GM23248 (cell line): ENCODE data around the gene KRT80.

Experiments
- EZH2 ChIP-seq: fragments of 200-600 bp; sonication (generic); IDR thresholded peaks from 2 replicates; pipeline ENCODE4 v1.6.1; 2018; ENCODE audit warnings: antibody characterized with exemption, mild to moderate bottlenecking; ENCODE audit not compliant: insufficient read depth, poor library complexity, severe bottlenecking
- EZH2phosphoT487 ChIP-seq: fragments of 200-600 bp; sonication (generic); IDR thresholded peaks from 2 replicates; pipeline ENCODE4 v1.6.1; 2018; ENCODE audit warnings: antibody characterized with exemption, moderate library complexity, mild to moderate bottlenecking, low read depth; ENCODE audit not compliant: insufficient read depth

DNA sequence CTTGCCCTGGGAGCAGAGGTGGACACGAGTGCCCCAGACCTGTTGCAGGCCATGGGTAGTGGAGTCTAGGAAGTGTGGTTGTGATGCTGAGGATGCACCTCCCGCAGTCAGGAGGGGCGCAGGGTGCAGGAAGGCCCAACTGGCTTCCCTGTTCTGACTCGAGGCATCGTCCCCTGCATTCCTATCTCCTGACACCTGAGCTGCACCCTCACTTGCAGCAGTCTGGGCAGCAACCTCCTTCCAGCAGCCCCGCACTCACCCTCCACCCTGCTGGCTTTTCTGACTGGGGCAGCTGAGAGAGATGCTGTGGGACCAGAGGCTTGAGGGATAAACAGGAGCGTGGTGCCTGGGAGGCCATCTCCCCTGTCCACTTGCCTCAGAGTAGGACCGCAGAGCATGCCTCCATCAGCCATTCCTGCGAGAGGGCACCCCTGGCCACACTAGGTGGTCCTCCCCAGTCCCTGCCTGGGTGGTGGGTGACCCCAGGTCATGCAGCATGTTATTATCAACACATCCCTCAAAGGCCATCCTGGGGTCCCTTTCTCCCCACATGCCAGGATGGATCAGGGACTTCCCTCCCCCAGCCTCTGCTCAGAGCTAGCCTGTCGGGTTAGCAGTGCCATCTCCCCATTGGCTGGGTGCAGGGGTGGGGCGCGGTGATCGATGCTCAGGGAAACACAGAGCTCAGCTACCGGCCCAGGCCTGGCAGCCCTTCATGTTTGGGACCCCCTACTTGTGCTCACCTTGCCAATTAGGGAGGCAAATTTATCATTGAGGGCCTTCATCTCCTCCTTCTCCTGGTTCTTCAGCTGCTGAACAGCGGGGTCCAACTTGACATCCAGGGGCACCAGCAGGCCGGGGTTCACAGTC lies 719 bp downstream of the KRT80 start:
- TF ChIP-seq EZH2phosphoT487 (no peak), EZH2 (no peak)
